ENCODE data around the gene TBXA2R.

TBXA2R gene

GRCh38 chr19:3545669-3546034, 61.0 kb downstream of the TBXA2R start:
- no peak overlapping the region for H3K27ac ChIP-seq
- H3K4me3 ChIP-seq (ENCODE audit: low read depth, low read length), result no peak overlapping the region
- no peaks in the 10 kb centered on the region for H3K36me3 ChIP-seq (ENCODE audit: control insufficient read depth, insufficient read depth, low read length)
- H3K9me3 ChIP-seq (ENCODE audit: control insufficient read depth, low read length), result no peaks in the 10 kb centered on the region
- H3K79me2 ChIP-seq, result no peaks in the 10 kb centered on the region
- no peaks in the 10 kb centered on the region for H3K4me1 ChIP-seq
- H2AFZ ChIP-seq, result no peak overlapping the region
- H3K4me2 ChIP-seq (ENCODE audit: low read length), result no peak overlapping the region
- no peak overlapping the region for H3K9ac ChIP-seq
- no peaks in the 10 kb centered on the region for H3K27me3 ChIP-seq (ENCODE audit: control insufficient read depth, insufficient read depth, low read length)
- TF ChIP-seq CTCF (IDR thresholded peaks at IDR 0.05), result no peak

DNA sequence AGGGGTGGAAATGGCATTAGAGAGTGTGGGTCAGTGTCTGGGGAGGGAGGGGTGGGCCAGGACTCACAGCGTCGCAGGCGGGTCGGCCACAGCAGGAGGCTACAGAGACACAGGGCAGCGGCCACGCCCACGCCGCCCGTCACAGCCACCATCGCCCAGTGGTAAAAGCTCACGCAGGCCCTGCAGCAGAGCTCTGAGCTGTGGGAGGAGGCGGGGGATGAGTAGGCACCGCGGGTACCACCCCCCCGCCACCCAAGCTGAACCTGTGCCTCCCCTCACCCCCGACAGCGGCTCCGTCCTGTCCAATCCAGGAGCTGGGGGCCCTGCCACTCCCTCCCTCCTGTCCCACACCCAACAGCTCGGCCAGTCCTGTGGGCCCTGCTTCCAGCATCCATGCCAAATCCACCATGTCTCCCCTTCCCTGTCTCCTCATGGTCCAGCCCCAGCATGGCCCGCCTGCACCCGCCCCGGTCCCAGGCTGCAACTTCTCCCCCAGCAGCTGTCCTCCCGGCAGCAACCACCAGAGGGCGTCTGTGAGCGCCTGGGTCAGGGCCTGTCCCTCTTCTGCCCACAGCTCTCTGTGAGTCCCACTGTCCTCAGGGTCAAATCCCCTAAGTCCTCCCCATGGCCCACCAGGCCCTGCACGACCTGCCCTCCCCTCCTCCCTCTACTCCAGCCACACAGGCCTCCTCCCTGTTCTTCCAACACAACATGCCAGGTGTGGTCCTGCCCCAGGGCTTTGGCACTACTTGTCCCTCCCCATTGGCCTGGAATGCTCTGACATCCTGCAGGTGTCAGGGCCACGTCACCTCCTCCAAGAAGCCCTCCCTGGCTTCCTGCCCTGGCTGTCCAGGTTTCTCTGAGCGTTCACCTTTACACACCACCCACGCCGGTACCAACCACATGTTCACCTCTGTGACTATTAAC, 61.7 kb downstream of the TBXA2R start:
- H3K4me3 ChIP-seq (ENCODE audit: low read depth, low read length), result no peak overlapping the region
- H3K36me3 ChIP-seq (ENCODE audit: control insufficient read depth, insufficient read depth, low read length), result no peaks in the 10 kb centered on the region
- no peak overlapping the region for H2AFZ ChIP-seq
- H3K9me3 ChIP-seq (ENCODE audit: control insufficient read depth, low read length), result no peaks in the 10 kb centered on the region
- no peak overlapping the region for H3K9ac ChIP-seq
- no peaks in the 10 kb centered on the region for H3K27me3 ChIP-seq (ENCODE audit: control insufficient read depth, insufficient read depth, low read length)
- no peak overlapping the region for H3K4me2 ChIP-seq (ENCODE audit: low read length)
- TF ChIP-seq CTCF (IDR thresholded peaks at IDR 0.05), result peak; percentile 88
- H3K4me1 ChIP-seq, result no peaks in the 10 kb centered on the region
- H3K27ac ChIP-seq, result no peak overlapping the region
- H3K79me2 ChIP-seq, result no peaks in the 10 kb centered on the region

Measured in parathyroid adenoma (tissue), 2 donors.